Measurements from ENCODE around the gene MAP3K7. TPM values are rescaled to one million over a fixed set of nuclear protein-coding genes. Genes with fewer than 3 reads are reported as not detected.

MAP3K7 gene
- total RNA-seq, 1 experiment from 2014 or later: 17.1 TPM

DNA sequence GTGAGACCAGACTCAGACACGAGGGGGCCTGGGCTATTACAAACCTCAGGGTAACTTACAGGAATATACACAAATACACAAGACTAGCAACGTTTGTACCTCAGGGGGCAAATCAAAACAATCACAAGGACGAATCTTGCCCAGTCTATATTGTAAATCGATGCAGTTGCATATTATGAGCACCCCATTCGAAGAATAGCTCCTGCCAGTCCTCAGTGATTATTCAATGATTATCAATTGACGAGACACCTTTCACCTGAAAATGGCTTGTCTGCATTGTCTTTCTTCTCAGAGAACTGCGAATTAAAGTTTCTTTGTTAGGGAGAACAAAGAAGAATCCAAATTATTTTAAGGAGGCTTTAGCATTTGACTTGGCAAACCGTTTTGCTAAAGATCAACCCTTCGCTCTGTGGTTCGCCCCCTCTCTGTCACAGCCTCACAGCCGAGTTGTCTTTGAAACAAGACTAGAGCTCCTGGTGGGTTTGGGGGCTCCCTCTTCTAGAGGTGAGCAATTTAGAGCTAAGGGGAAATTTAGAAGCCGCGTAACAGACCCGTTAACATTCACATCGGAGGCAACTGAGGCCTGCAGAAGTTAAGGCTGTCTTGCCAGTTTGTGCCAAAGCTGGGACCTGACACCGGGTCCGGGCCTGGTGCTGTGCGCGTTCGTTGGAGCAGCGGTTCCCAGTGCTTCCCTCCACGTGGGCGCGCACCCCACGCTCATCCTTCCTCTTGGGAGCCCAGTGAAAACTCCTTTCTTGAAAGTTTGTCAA, 24.9 kb upstream of the MAP3K7 start:
- ATAC-seq (no peak), DNase-seq (no peak)
- intact Hi-C loops (cut with micrococcal nuclease): no loop called here
- peak overlapping the region; percentile 56 for H3K4me3 ChIP-seq (ENCODE audit: low read length)
- no peaks in the 10 kb centered on the region for H3F3A ChIP-seq (ENCODE audit: low read length, unreplicated experiment)
- no peaks in the 10 kb centered on the region for H3K9me3 ChIP-seq (ENCODE audit: low read length)
- ChIA-PET POLR2A (ENCODE audit: unreplicated experiment) (interaction anchor here (0.6 kb wide), 1 partner anchor 45 kb away, joined by 4 read pairs; no protein-coding TSS in a partner anchor), CTCF (no interaction called here)
- no peaks in the 10 kb centered on the region for H3K36me3 ChIP-seq (ENCODE audit: low read depth, low read length)
- no peaks in the 10 kb centered on the region for H3K79me2 ChIP-seq (ENCODE audit: low read length)
- peak overlapping the region; percentile 67; the same call in 1 of the 2 replicates for H2AFZ ChIP-seq (ENCODE audit: low read length)
- H3K4me1 ChIP-seq (ENCODE audit: insufficient read depth, low read length): 0 out of 2 replicates have a peak, but pooled peaks cover 6% of the 10 kb centered on the region
- no peaks in the 10 kb centered on the region for H4K20me1 ChIP-seq (ENCODE audit: low read length)
- no peak overlapping the region for H3K27ac ChIP-seq (ENCODE audit: low read length)
- no peaks in the 10 kb centered on the region for H3K9me2 ChIP-seq (replicated peaks; ENCODE audit: low read length)
- no peak for TF ChIP-seq EZH2 (IDR thresholded peaks at IDR 0.05; ENCODE audit: low read length, unreplicated experiment)
- TF ChIP-seq, protein P1, sequence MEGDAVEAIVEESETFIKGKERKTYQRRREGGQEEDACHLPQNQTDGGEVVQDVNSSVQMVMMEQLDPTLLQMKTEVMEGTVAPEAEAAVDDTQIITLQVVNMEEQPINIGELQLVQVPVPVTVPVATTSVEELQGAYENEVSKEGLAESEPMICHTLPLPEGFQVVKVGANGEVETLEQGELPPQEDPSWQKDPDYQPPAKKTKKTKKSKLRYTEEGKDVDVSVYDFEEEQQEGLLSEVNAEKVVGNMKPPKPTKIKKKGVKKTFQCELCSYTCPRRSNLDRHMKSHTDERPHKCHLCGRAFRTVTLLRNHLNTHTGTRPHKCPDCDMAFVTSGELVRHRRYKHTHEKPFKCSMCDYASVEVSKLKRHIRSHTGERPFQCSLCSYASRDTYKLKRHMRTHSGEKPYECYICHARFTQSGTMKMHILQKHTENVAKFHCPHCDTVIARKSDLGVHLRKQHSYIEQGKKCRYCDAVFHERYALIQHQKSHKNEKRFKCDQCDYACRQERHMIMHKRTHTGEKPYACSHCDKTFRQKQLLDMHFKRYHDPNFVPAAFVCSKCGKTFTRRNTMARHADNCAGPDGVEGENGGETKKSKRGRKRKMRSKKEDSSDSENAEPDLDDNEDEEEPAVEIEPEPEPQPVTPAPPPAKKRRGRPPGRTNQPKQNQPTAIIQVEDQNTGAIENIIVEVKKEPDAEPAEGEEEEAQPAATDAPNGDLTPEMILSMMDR (conservative IDR thresholded peaks at IDR 0.05; ENCODE audit: low read depth, low read length): no peak
- no peak for TF ChIP-seq EZH2phosphoT487 (IDR thresholded peaks at IDR 0.05; ENCODE audit: borderline replicate concordance, low read length)
- BruUV-seq (replicated peaks): no TSS peak
- peaks cover 60% of the 10 kb centered on the region for H3K27me3 ChIP-seq (ENCODE audit: low read length)
- peak overlapping the region; percentile 77 for H3K4me2 ChIP-seq (ENCODE audit: low read length)
- H3K9ac ChIP-seq (ENCODE audit: low read length): no peak overlapping the region

- peak overlapping the region; percentile 67; the same call in 1 of the 2 replicates for H2AFZ ChIP-seq (ENCODE audit: low read length)
- H3K36me3 ChIP-seq (ENCODE audit: low read depth, low read length): no peaks in the 10 kb centered on the region
- H3K27ac ChIP-seq (ENCODE audit: low read length): no peak overlapping the region
- CTCF ChIA-PET: no interaction called here
- peak overlapping the region; percentile 56 for H3K4me3 ChIP-seq (ENCODE audit: low read length)
- no peak overlapping the region for H3K9ac ChIP-seq (ENCODE audit: low read length)
- no TSS peak for BruUV-seq (replicated peaks)
- no peaks in the 10 kb centered on the region for H4K20me1 ChIP-seq (ENCODE audit: low read length)
- peaks cover 64% of the 10 kb centered on the region for H3K27me3 ChIP-seq (ENCODE audit: low read length)
- no peak for DNase-seq
- 0 out of 2 replicates have a peak, but pooled peaks cover 6% of the 10 kb centered on the region for H3K4me1 ChIP-seq (ENCODE audit: insufficient read depth, low read length)
- no peaks in the 10 kb centered on the region for H3F3A ChIP-seq (ENCODE audit: low read length, unreplicated experiment)
- peak; percentile 43 for ATAC-seq
- H3K9me3 ChIP-seq (ENCODE audit: low read length): no peaks in the 10 kb centered on the region
- TF ChIP-seq, protein P1 (conservative IDR thresholded peaks at IDR 0.05; ENCODE audit: low read depth, low read length): no peak
- TF ChIP-seq EZH2phosphoT487 (IDR thresholded peaks at IDR 0.05; ENCODE audit: borderline replicate concordance, low read length) (no peak), EZH2 (IDR thresholded peaks at IDR 0.05; ENCODE audit: low read length, unreplicated experiment) (no peak)
- H3K4me2 ChIP-seq (ENCODE audit: low read length): peak overlapping the region; percentile 77
- no peaks in the 10 kb centered on the region for H3K9me2 ChIP-seq (replicated peaks; ENCODE audit: low read length)
- no peaks in the 10 kb centered on the region for H3K79me2 ChIP-seq (ENCODE audit: low read length)
- intact Hi-C loops (cut with micrococcal nuclease): no loop called here
- POLR2A ChIA-PET (ENCODE audit: unreplicated experiment): no interaction called here
Observed at GRCh38 chr6:90610751-90611542, 24.1 kb upstream of the MAP3K7 start.
